OCI-LY3 (cell line): ENCODE measurements around the gene EXOSC3.

ENCODE experiments used
- CTCF ChIP-seq: fragments of 200-600, 300-600 bp; sonication (generic); IDR thresholded peaks from 2 replicates; pipeline ENCODE4 v1.5.1; 2014; ENCODE audit warnings: antibody characterized with exemption, low read length, low read depth
- EZH2phosphoT487 ChIP-seq: fragments of 200-600 bp; shearing (Covaris generic); IDR thresholded peaks from 2 replicates; pipeline ENCODE4 v1.6.1; 2018; ENCODE audit warnings: antibody characterized with exemption, mixed run types, low read depth

DNA sequence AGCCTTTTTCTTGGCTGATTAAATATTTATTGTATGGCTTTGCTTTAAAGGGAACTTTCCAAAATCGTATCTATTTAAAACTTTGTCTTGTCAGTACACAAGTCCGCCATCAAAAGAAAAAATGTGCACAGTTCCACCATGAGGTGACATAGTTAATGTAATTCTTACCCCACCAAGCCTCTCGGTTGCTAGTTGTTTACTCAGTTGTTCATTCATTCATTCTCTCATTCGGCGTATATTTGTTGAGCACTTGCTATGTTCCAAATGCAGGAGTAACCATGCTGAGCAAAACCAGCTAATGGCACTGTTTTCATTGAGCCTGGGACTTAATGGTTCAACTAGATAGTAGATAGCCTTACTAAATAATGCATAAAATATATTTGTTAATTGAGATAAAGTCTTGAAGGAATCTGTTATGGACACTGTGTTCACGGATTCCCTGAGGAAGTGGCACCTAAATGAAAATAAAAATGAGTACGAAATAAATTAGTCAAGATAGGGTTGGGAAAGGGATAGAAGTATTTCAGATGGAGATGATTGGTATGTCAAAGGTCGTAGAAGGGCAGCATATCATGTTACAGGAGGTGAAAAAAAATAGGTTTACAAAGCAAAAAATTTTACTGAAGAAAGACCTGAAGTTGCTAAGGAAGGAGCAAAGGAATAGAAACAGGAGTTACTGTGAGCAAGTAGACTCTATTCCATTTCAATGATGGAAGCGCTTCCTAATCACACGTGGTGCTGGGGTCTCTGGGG, 17.3 kb upstream of the EXOSC3 start:
- TF ChIP-seq CTCF = no peak
- no peak for TF ChIP-seq EZH2phosphoT487
